Natural killer cell (primary cell): ENCODE results near the gene TNFRSF9. TPM values are rescaled to one million over a fixed set of nuclear protein-coding genes. Genes with fewer than 3 reads are reported as not detected.

Experiments used
- ATAC-seq, 3 donors: fragments of 150-1000 bp in 2 of 3; fragments of 200-7000 bp in 1 of 3; cut with Tn5 transposase; 1 replicate in 1 of 3; 2 replicates in 2 of 3; pipeline ENCODE4 v1.10.0; 2021; ENCODE audit warnings: mild to moderate bottlenecking in 2 of 3, moderate library complexity in 2 of 3
- DNase-seq, 2 donors: peaks; one replicate each; pipeline versions ENCODE4 v3.0.0 to v3.0.0-alpha.2; 2013 to 2021; ENCODE audit warnings: mixed read lengths in 1 of 2
- H3K27ac ChIP-seq: one replicate; pipeline ENCODE4 v1.5.1; 2013; ENCODE audit warnings: mild to moderate bottlenecking, low read length
- H3K27me3 ChIP-seq: one replicate; pipeline ENCODE4 v1.6.1; 2013; ENCODE audit warnings: low read length; ENCODE audit not compliant: control insufficient read depth, insufficient read depth
- H3K36me3 ChIP-seq: one replicate; pipeline ENCODE4 v1.6.1; 2013; ENCODE audit warnings: low read length; ENCODE audit not compliant: control insufficient read depth, insufficient read depth
- H3K4me1 ChIP-seq: one replicate; pipeline ENCODE4 v1.6.1; 2013; ENCODE audit warnings: low read length; ENCODE audit not compliant: control insufficient read depth, insufficient read depth
- H3K4me3 ChIP-seq: one replicate; pipeline ENCODE4 v1.5.1; 2013; ENCODE audit warnings: low read length
- H3K9me3 ChIP-seq: one replicate; pipeline ENCODE4 v1.6.1; 2013; ENCODE audit warnings: low read length; ENCODE audit not compliant: control insufficient read depth, insufficient read depth
- H3K27ac Mint-ChIP-seq, 2 donors: one replicate each; pipeline ENCODE4 v1.8.0; 2022; ENCODE audit warnings: mild to moderate bottlenecking in 2 of 2, mixed read lengths in 2 of 2, moderate library complexity in 1 of 2
- H3K27me3 Mint-ChIP-seq, 2 donors: one replicate each; pipeline ENCODE4 v1.8.0; 2022; ENCODE audit warnings: low read depth in 2 of 2, mixed read lengths in 2 of 2
- H3K36me3 Mint-ChIP-seq: one replicate; pipeline ENCODE4 v1.8.0; 2022; ENCODE audit warnings: mixed read lengths
- H3K4me1 Mint-ChIP-seq, 2 donors: one replicate each; pipeline ENCODE4 v1.8.0; 2022; ENCODE audit warnings: mixed read lengths in 2 of 2
- H3K4me3 Mint-ChIP-seq: one replicate; pipeline ENCODE4 v1.8.0; 2022; ENCODE audit warnings: mild to moderate bottlenecking, moderate library complexity, mixed read lengths
- H3K9me3 Mint-ChIP-seq, 2 donors: one replicate each; pipeline ENCODE4 v1.8.0; 2022; ENCODE audit warnings: mixed read lengths in 2 of 2
- CTCF ChIP-seq: fragments of 200-600 bp; IDR thresholded peaks from one replicate; pipeline ENCODE4 v1.8.0; 2022; ENCODE audit warnings: antibody characterized with exemption
- WGBS: methylation state at CpG from one replicate; pipeline ENCODE4 v1.1.7; 2013; ENCODE audit warnings: missing lambda C conversion rate; ENCODE audit not compliant: insufficient coverage; 5-methylcytosine and 5-hydroxymethylcytosine counted together
- intact Hi-C: fragments of 100-400 bp; cut with micrococcal nuclease; formaldehyde crosslinking; loops from one replicate; pipeline ENCODE4 v1.14.2; 2022
- total RNA-seq, 4 donors: library from RNA; stranded (reverse); fragments of 120-200 nt in 1 of 4; gene quantifications; one replicate each; pipeline versions ENCODE4 v1.2.3 to v1.2.4, GENCODE V29; 2013 to 2022

The TNFRSF9 gene
- total RNA-seq, 3 donors from 2014 or later (not counting 1 experiment from before 2014, with no cell fraction given) = 2.6 to 6.4 (median 4.2) TPM

DNA sequence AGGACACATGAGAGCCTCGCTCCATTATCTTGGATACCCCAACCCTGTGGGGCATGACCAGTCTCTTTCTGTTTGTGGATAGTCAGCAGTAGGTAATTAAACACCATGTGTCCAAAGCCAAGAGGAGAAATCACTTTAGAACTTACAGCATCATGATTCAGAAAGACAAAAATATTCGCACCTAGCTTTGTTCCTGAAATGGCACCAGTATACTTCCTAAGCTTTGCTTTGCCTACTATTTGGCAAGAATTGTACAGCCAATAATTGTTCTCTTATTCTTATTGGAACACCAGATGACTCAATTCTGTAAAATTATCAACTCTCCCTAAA, 24.2 kb downstream of the TNFRSF9 start:
- peak overlapping the region; percentile 72 to 84 for H3K27ac Mint-ChIP-seq
- no peaks in the 10 kb centered on the region for H3K9me3 Mint-ChIP-seq
- Histone ChIP-seq H3K36me3 (no peaks in the 10 kb centered on the region), H3K4me1 (peaks cover 72% of the 10 kb centered on the region), H3K27me3 (no peaks in the 10 kb centered on the region), H3K27ac (peak overlapping the region; percentile 41), H3K9me3 (no peaks in the 10 kb centered on the region), H3K4me3 (no peak overlapping the region)
- H3K36me3 Mint-ChIP-seq = no peaks in the 10 kb centered on the region
- TF ChIP-seq CTCF = no peak
- peak overlapping the region; percentile 69 for H3K4me3 Mint-ChIP-seq
- peaks cover 50 to 55% of the 10 kb centered on the region in 2 donors for H3K4me1 Mint-ChIP-seq
- DNase-seq (no peak), ATAC-seq (no peak)
- WGBS = 94% methylated on average over 2 of the region's 2 CpGs
- H3K27me3 Mint-ChIP-seq = no peaks in the 10 kb centered on the region
- intact Hi-C loops = loop anchor here (2.0 to 5.0 kb wide), 2 partner anchors 14 to 46 kb away; partner anchors contain the start of gene PARK7

DNA sequence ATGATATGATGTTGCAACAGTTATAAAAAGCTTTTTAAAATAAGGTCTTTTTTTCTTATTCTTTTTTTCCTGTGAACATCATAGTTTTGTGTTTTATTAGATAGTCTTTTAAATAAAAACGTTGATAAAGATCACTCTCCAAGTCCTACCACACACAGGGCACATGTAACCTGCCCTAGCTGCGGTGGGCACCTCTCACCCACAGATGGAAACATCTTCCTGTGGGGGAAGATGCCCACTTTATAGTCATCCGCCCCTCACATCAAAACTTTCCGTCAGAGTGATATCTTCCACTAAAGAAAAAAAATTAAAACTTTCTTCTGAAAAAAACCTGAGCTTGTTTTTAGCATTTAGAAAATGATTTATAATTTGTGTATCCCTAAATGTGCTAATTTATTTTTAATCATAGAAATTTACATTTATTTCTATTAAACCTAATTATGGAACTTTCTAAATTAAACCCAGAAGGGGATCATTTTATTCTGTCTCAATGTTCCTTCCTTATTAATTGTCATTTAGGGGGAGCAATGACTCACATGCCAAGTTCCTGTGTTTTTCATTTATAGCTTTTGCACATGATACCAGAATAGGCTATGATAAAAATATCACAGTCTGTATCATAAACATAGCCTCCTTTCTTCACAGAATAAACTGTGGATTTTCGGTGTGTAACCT, 24.7 kb downstream of the TNFRSF9 start:
- DNase-seq (peak; percentile 50 to 62), ATAC-seq (peak; percentile 54 to 86 (median 66))
- Mint-ChIP-seq H3K36me3 (no peaks in the 10 kb centered on the region), H3K27ac (peak overlapping the region; percentile 72 to 84), H3K4me1 (peaks cover 49 to 57% of the 10 kb centered on the region in 2 donors), H3K4me3 (peak overlapping the region; percentile 84), H3K27me3 (no peaks in the 10 kb centered on the region), H3K9me3 (no peaks in the 10 kb centered on the region)
- WGBS = 37% methylated on average over 3 of the region's 5 CpGs
- no peak overlapping the region for H3K4me3 ChIP-seq
- H3K36me3 ChIP-seq = no peaks in the 10 kb centered on the region
- TF ChIP-seq CTCF = no peak
- H3K27ac ChIP-seq = peak overlapping the region; percentile 41
- intact Hi-C loops = loop anchor here (2.0 to 5.0 kb wide), 2 partner anchors 15 to 46 kb away; partner anchors contain the start of gene PARK7
- peaks cover 72% of the 10 kb centered on the region for H3K4me1 ChIP-seq
- no peaks in the 10 kb centered on the region for H3K9me3 ChIP-seq
- H3K27me3 ChIP-seq = no peaks in the 10 kb centered on the region

DNA sequence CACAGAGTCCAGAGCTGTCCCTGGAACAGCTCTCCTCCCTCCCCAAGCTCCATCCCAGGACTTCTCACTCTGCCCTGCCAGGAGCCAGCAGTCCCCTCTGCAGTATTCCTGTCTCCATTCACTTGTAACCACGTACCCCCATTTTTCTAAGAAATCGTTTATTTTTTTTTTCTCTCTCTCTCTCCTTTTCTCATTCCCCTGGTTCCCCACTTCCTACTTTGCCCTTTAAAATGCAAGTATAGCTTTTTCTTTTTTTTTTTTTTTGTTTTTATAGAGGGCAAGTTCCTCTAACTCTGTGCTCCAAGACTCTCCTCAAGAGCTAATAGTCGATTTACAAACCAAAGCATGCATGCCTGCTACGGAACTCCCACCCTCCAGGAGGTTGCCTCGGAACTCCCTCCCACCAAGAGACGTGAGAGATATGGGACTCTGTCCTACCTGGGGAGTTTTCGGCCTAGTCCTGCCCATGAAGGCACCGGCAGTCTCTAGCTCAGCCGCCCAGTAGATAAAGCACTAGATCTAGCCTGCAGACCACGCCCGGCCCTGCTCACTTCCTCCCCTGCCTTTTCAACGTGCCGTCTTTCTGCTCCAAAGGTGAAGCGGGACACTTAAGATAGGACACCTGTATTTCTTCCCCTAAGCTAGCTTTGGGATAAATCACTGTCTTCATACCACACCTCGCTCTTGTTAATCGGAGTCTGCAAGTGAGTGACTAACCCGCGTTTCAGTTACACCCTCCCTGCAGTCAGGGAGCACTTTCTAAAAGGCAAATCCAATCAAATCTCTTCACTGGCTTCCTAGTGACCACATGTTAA, 27.7 kb downstream of the TNFRSF9 start:
- intact Hi-C loops = no loop called here
- no peak overlapping the region for H3K4me3 ChIP-seq
- TF ChIP-seq CTCF = no peak
- no peaks in the 10 kb centered on the region for H3K9me3 Mint-ChIP-seq
- H3K27ac ChIP-seq = no peak overlapping the region
- peaks cover 51% of the 10 kb centered on the region for H3K4me1 ChIP-seq
- no peaks in the 10 kb centered on the region for H3K36me3 Mint-ChIP-seq
- DNase-seq (peak in 1 of 2 donors; percentile 20), ATAC-seq (peak; percentile 23 to 49 (median 27))
- H3K27me3 ChIP-seq = no peaks in the 10 kb centered on the region
- peak overlapping the region; percentile 72 to 86 for H3K27ac Mint-ChIP-seq
- H3K9me3 ChIP-seq = no peaks in the 10 kb centered on the region
- peaks cover 39 to 46% of the 10 kb centered on the region in 2 donors for H3K4me1 Mint-ChIP-seq
- WGBS = 69% methylated on average over 18 of the region's 18 CpGs
- H3K27me3 Mint-ChIP-seq = no peaks in the 10 kb centered on the region
- H3K36me3 ChIP-seq = no peaks in the 10 kb centered on the region
- peak overlapping the region; percentile 84 for H3K4me3 Mint-ChIP-seq
